OCI-M1 (cell line): ENCODE measurements around the gene SLC2A4.

Experiments used
- DNase-seq: peaks from one replicate; lab custom pipeline; 2025; lab: John Stamatoyannopoulos, UW

SLC2A4 gene

GRCh38 chr17:7279448-7279847, 2.1 kb upstream of the SLC2A4 start:
- DNase-seq: no peak

GRCh38 chr17:7280519-7281073, 922 bp upstream of the SLC2A4 start:
- peak; percentile 96 for DNase-seq

- DNase-seq: no peak
These were observed 634 bp downstream of the SLC2A4 start for GRCh38 chr17:7281953-7282751.

GRCh38 chr17:7282752-7283321, 1.3 kb downstream of the SLC2A4 start:
- DNase-seq: peak; percentile 78

- no peak for DNase-seq
These were observed 2.1 kb downstream of the SLC2A4 start for GRCh38 chr17:7283471-7284216.

GRCh38 chr17:7284911-7285310, 3.4 kb downstream of the SLC2A4 start:
- no peak for DNase-seq

GRCh38 chr17:7285679-7286078, 4.2 kb downstream of the SLC2A4 start:
- DNase-seq: no peak

GRCh38 chr17:7289256-7290032, 7.9 kb downstream of the SLC2A4 start:
- no peak for DNase-seq

GRCh38 chr17:7290166-7290565, 8.6 kb downstream of the SLC2A4 start:
- DNase-seq: no peak

GRCh38 chr17:7290685-7291084, 9.2 kb downstream of the SLC2A4 start:
- no peak for DNase-seq

GRCh38 chr17:7292194-7292593, 10.7 kb downstream of the SLC2A4 start:
- DNase-seq: no peak

GRCh38 chr17:7292729-7293128, 11.2 kb downstream of the SLC2A4 start:
- no peak for DNase-seq

GRCh38 chr17:7293159-7293558, 11.6 kb downstream of the SLC2A4 start:
- DNase-seq: peak; percentile 91

- peak; percentile 34 for DNase-seq
These were observed 12.5 kb downstream of the SLC2A4 start for GRCh38 chr17:7293816-7294613.

GRCh38 chr17:7294614-7295153, 13.2 kb downstream of the SLC2A4 start, which contains the start of gene YBX2:
Gene YBX2 (minus strand): TSS chr17:7294639. CDS start chr17:7294500, 139 bp downstream.
- DNase-seq: no peak

- no peak for DNase-seq
These were observed 14.0 kb downstream of the SLC2A4 start for GRCh38 chr17:7295230-7296180.

- peak; percentile 95 for DNase-seq
These were observed 14.8 kb downstream of the SLC2A4 start for GRCh38 chr17:7296189-7296861.

- no peak for DNase-seq
These were observed 22.7 kb downstream of the SLC2A4 start for GRCh38 chr17:7304179-7304578.
